GM21717 (cell line): ENCODE measurements around the gene PHPT1.
"Not testable (repeated sequence)": the region's sequence is repeated elsewhere in the genome, so short reads cannot be mapped to it uniquely, and the experiment has no call there.

Experiments used
- ATAC-seq: cut with Tn5 transposase; IDR thresholded peaks from one replicate; pipeline ENCODE4 v1.9.1; 2021; ENCODE audit warnings: mild to moderate bottlenecking, moderate library complexity; ENCODE audit not compliant: unreplicated experiment

The PHPT1 gene

DNA sequence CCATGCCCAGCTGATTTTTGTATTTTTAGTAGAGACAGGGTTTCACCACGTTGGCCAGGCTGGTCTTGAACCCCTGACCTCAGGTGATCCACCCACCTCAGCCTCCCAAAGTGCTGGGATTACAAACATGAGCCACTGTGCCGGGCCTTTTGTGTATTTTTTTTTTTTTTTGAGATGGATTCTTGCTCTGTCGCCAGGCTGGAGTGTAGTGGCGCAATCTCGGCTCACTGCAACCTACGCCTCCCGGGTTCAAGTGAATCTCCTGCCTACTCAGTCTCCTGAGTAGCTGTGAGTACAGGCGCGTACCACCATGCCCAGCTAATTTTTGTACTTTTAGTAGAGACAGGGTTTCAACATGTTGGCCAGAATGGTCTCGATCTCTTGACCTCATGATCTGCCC, 34.5 kb downstream of the PHPT1 start:
- ATAC-seq: not testable (repeated sequence)

DNA sequence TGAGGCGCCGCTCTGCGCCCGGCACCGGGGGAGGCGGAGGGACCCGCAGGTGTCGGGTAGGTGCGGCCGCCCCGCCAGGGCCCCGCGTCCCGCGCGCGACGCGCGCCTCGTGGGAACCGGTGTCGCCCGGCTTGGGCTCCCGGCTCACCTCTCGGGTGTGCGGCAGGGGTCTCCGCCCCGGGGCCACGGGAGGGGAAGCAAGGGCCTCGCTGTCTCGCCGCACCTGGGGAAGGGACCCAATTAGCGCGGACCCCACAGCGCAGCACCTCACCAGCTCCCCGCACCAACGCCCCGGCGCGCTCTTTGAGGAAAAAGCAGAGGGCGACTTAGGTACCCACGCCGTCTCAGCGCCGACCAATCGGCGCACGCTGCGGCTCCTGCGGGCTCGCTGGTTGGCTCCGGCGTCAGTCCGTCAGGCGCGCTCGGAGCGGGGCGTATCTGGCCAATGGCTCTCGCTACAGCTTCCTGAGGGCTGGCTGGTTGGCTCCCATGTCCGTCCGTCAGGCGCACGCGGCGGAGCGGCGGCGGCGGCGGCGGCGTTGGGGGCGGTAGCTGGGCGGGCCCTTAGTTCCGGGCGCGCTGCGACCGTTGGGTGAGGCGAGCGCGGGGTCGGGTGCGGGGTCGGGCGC, 36.9 kb downstream of the PHPT1 start, which contains the start of gene TRAF2:
TSS of gene TRAF2 (plus strand) at position 567 of the 629 bp plus-strand sequence. CDS start 12,225 bp downstream, outside the sequence.
- peak; percentile 66 for ATAC-seq

- ATAC-seq: no peak
Observed at GRCh38 chr9:136886610-136887597, 37.7 kb downstream of the PHPT1 start.

DNA sequence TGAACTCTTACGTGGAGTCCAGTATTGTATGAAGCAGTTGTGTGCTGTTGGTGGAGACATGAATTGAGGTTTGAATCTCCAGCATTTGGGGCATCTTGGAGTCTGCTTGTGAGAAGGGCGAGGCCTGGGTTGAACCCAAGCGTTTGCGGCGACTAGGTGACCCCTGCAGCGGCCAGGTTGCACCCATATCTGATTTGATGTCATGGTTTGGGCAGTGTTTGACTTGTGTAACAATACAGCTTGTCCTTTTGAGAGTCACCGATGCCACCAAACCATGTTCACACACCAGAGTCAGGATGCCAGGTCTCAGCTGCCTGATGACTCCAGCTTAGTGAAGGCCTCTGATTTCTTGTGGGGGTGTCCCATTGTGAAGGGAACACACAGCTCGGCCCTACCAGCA, 39.2 kb downstream of the PHPT1 start:
- no peak for ATAC-seq

- ATAC-seq: no peak
Observed at GRCh38 chr9:136889858-136890257, 40.6 kb downstream of the PHPT1 start.

DNA sequence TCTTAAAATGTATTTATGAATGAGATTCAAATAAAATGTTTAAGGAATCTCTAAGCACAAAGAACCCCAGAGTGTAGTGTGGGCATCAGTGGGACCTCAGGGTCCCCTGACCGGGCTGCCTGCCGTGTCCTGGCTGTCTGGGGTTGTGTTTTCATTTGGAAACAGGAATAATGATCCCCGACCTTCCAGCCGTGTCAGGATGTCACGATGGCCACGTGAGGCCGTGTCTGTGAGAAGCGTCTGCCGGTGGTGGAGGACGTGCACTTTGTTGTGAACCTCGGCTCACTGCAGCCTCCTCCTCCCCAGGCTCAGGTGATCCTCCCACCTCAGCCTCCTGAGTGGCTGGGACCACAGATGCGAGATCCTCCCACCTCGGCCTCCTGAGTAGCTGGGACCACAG, 41.5 kb downstream of the PHPT1 start:
- ATAC-seq: no peak

- ATAC-seq: no peak
Observed at GRCh38 chr9:136896027-136896426, 46.8 kb downstream of the PHPT1 start.

DNA sequence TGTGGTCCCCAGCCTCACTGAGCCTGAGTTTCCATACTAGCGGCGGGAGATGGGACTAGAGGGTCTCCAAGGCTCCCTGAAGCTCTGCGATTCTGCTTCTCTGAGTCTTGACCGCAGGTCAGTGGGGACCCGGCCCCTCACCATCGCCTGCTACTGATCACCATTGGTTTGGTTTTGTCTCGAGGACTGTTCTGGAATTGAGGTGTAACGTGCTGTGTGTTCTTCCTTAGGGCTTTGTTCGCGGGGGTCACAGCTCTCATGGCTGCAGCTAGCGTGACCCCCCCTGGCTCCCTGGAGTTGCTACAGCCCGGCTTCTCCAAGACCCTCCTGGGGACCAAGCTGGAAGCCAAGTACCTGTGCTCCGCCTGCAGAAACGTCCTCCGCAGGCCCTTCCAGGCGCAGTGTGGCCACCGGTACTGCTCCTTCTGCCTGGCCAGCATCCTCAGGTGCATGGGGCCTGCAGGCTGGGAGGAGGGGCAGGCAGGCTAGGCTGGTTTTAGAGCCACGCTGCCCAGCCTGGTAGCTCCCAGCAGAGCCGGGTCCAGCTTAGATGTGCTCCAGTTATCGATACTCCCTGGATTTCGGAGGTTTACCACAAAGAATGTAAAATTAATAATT, 49.4 kb downstream of the PHPT1 start:
- no peak for ATAC-seq

DNA sequence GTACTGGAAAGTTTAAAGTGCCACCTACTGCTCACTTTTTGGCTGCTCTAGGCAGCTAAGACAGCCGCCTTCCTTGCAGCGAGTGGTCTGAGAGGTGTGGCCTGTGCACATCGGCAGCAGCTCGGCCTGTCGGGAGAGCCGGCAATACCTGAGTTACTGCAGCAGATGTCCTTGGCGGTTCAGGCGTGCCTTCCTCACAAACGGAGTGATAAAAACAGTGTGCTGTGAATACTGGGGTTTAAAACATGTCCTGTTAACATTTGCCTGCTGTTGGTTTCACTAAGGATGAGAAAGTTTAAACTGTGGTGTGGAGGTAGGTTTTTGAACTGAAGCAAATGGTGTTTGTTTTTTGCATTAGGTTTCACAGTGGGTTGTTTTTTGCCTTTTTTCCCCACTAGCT, 50.0 kb downstream of the PHPT1 start:
- ATAC-seq: no peak

DNA sequence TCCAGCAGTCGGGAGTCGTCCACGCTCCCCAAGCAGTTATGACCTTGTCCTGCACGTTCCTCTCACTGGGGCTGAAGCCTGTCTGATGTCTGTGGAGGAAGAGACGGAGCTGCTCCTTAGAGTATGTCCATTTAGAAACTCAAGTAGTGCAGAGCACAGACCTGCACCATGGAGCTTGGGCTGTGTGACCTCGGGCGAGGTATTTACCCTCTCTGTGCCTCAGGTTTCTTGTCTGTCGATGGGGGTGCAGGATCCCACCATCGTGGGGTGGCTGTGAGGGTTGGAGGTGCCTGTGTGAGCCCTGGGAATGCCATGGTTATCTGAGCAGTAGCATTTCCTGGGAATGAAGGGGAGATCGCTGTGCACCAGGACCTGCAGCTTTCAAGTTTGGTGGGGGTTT, 51.3 kb downstream of the PHPT1 start:
- no peak for ATAC-seq
